ENCODE results near the gene CTNNBIP1.

DNA sequence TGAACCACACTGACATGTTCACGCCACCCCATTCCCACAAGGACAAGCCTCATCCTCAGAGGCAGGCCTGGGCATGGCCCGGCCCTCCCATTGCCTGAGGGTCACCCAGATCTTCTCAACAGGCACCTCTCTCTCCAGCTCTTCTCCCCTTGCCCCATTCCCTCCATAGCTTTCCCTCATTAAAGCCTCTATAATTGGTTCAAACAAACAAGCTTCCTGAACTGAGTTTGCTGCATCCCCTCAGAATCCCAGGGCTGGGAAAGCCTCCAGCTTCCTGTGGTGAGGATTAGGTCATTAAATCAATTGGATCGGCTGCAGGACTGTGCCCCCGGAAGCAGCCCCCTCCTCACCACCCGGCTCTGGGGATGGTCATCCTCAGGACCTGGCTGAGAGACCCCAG lies 18.9 kb downstream of the CTNNBIP1 start:
- TF ChIP-seq, protein P1, sequence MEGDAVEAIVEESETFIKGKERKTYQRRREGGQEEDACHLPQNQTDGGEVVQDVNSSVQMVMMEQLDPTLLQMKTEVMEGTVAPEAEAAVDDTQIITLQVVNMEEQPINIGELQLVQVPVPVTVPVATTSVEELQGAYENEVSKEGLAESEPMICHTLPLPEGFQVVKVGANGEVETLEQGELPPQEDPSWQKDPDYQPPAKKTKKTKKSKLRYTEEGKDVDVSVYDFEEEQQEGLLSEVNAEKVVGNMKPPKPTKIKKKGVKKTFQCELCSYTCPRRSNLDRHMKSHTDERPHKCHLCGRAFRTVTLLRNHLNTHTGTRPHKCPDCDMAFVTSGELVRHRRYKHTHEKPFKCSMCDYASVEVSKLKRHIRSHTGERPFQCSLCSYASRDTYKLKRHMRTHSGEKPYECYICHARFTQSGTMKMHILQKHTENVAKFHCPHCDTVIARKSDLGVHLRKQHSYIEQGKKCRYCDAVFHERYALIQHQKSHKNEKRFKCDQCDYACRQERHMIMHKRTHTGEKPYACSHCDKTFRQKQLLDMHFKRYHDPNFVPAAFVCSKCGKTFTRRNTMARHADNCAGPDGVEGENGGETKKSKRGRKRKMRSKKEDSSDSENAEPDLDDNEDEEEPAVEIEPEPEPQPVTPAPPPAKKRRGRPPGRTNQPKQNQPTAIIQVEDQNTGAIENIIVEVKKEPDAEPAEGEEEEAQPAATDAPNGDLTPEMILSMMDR (conservative IDR thresholded peaks at IDR 0.05), result no peak
- TF ChIP-seq EZH2 (IDR thresholded peaks at IDR 0.05; ENCODE audit: low read depth), result no peak

Data from PC-9 (cell line).